GM23248 (cell line): ENCODE results near the gene RGS17. TPM values are rescaled to one million over a fixed set of nuclear protein-coding genes. Genes with fewer than 3 reads are reported as not detected.

ENCODE experiments used
- DNase-seq: peaks from one replicate; pipeline ENCODE4 v3.0.0-alpha.2; 2015
- H2AFZ ChIP-seq: fragments of 200-600 bp; sonication (generic); 2 replicates; pipeline ENCODE4 v1.6.1; 2016; ENCODE audit warnings: antibody characterized with exemption
- H3F3A ChIP-seq: fragments of 200-600 bp; sonication (generic); 2 replicates; pipeline ENCODE4 v1.6.1; 2016; ENCODE audit warnings: mild to moderate bottlenecking, antibody characterized with exemption, mixed run types; ENCODE audit not compliant: insufficient read depth
- H3K27ac ChIP-seq: fragments of 200-600 bp; sonication (generic); 2 replicates; pipeline ENCODE4 v1.5.1; 2016; ENCODE audit warnings: mild to moderate bottlenecking
- H3K27me3 ChIP-seq: fragments of 200-600 bp; sonication (generic); replicated peaks from 2 replicates; pipeline ENCODE4 v1.6.1; 2016; ENCODE audit warnings: mild to moderate bottlenecking; ENCODE audit not compliant: insufficient read depth
- H3K36me3 ChIP-seq: fragments of 200-600 bp; sonication (generic); 2 replicates; pipeline ENCODE4 v1.6.1; 2016; ENCODE audit warnings: low read depth, mild to moderate bottlenecking
- H3K4me1 ChIP-seq: fragments of 200-600 bp; sonication (generic); 2 replicates; pipeline ENCODE4 v1.6.1; 2016; ENCODE audit warnings: mild to moderate bottlenecking; ENCODE audit not compliant: insufficient read depth
- H3K4me2 ChIP-seq: fragments of 200-600 bp; sonication (generic); one replicate; pipeline ENCODE4 v1.6.1; 2016; ENCODE audit warnings: mild to moderate bottlenecking; ENCODE audit not compliant: unreplicated experiment
- H3K4me3 ChIP-seq: fragments of 200-600 bp; sonication (generic); 2 replicates; pipeline ENCODE4 v1.5.1; 2016; ENCODE audit warnings: mild to moderate bottlenecking
- H3K79me2 ChIP-seq: fragments of 200-600 bp; sonication (generic); 2 replicates; pipeline ENCODE4 v1.6.1; 2016; ENCODE audit warnings: mild to moderate bottlenecking; ENCODE audit not compliant: insufficient read depth
- H3K9ac ChIP-seq: fragments of 200-600 bp; sonication (generic); 2 replicates; pipeline ENCODE4 v1.6.1; 2016; ENCODE audit warnings: mild to moderate bottlenecking
- H3K9me2 ChIP-seq: fragments of 200-600 bp; sonication (generic); 2 replicates; pipeline ENCODE4 v1.6.1; 2016; ENCODE audit warnings: mixed run types, mild to moderate bottlenecking, moderate library complexity; ENCODE audit not compliant: insufficient read depth
- H3K9me3 ChIP-seq: fragments of 200-600 bp; sonication (generic); one replicate; pipeline ENCODE4 v1.6.1; 2017; ENCODE audit warnings: low read depth
- H4K20me1 ChIP-seq: fragments of 200-600 bp; sonication (generic); 2 replicates; pipeline ENCODE4 v1.6.0; 2016; ENCODE audit not compliant: insufficient read depth
- EZH2 ChIP-seq: fragments of 200-600 bp; sonication (generic); IDR thresholded peaks from 2 replicates; pipeline ENCODE4 v1.6.1; 2018; ENCODE audit warnings: antibody characterized with exemption, mild to moderate bottlenecking; ENCODE audit not compliant: insufficient read depth, poor library complexity, severe bottlenecking
- EZH2phosphoT487 ChIP-seq: fragments of 200-600 bp; sonication (generic); IDR thresholded peaks from 2 replicates; pipeline ENCODE4 v1.6.1; 2018; ENCODE audit warnings: antibody characterized with exemption, moderate library complexity, mild to moderate bottlenecking, low read depth; ENCODE audit not compliant: insufficient read depth
- whole genome bisulfite sequencing, 2 experiments: methylation state at CpG; one replicate each; pipeline ENCODE4 v1.1.6; 2015 to 2017; ENCODE audit warnings: low lambda C conversion rate in 2 of 2, low coverage in 1 of 2; ENCODE audit errors: missing lambda C conversion rate in 2 of 2; 5-methylcytosine and 5-hydroxymethylcytosine counted together
- in situ Hi-C: fragments of 300-500 bp; cut with MboI; formaldehyde crosslinking; loops from 2 replicates; pipeline ENCODE4 v1.15.0; 2020
- polyA plus RNA-seq: library from polyadenylated mRNA; unstranded; fragments of >200 nt; fragmentation: Nextera tagmentation; extraction: Ambion mirVana; gene quantifications from 2 replicates; pipeline ENCODE4 v1.2.1, GENCODE V29; 2016
- total RNA-seq: library from RNA; depleted of rRNA; stranded (reverse); fragments of >200 nt; shearing (Covaris generic); gene quantifications from 2 replicates; pipeline ENCODE4 v1.2.3, GENCODE V29; 2014

Gene RGS17
- total and polyA plus RNA-seq, 2 experiments from 2014 or later = 0.36 to 1.1 TPM

DNA sequence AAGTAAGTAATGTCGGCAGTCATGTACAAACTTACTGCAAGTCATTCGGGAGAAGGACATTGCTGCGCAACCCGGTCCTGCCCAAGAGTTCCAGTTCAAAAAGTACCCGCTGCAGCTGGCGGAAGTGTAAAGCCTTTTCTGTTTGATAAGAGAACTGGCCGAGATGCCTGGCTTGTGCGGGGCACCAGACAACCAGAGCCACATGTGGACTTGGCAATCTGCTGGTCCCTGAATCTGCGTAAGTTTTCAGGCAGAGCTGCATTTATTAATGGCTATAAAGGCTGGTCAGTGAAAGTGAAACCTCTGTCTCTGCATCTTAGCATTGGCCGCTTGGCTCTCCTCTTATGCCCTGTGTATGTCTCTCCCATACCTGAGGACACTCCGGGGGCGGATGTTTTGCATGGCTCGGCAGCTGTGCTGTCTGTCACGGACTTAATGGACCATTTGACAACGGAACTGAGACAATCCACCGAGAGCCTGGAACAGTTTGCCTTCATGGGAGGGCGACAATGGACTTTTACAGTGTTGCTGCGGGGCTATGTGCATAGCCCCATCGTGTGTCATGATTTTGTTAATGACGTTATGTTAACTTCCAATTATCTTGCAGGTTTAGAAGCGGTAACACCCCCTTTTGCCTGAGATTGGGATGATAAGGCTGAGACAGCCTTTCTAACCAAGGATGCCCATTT, 19.8 kb upstream of the RGS17 start:
- Histone ChIP-seq H3K27ac (no peak overlapping the region), H4K20me1 (no peaks in the 10 kb centered on the region), H3K4me1 (no peaks in the 10 kb centered on the region), H3K36me3 (no peaks in the 10 kb centered on the region), H3K27me3 (peaks cover 12% of the 10 kb centered on the region), H3K9me2 (no peaks in the 10 kb centered on the region), H3K79me2 (no peaks in the 10 kb centered on the region), H3K4me3 (no peak overlapping the region), H3K9me3 (no peaks in the 10 kb centered on the region), H3F3A (no peaks in the 10 kb centered on the region), H2AFZ (no peak overlapping the region), H3K9ac (no peak overlapping the region), H3K4me2 (no peak overlapping the region)
- in situ Hi-C loops = no loop called here
- TF ChIP-seq EZH2phosphoT487 (no peak), EZH2 (no peak)
- 82 to 83% methylated on average over 21 of the region's 21 CpGs for WGBS, 2 experiments
- DNase-seq = no peak

DNA sequence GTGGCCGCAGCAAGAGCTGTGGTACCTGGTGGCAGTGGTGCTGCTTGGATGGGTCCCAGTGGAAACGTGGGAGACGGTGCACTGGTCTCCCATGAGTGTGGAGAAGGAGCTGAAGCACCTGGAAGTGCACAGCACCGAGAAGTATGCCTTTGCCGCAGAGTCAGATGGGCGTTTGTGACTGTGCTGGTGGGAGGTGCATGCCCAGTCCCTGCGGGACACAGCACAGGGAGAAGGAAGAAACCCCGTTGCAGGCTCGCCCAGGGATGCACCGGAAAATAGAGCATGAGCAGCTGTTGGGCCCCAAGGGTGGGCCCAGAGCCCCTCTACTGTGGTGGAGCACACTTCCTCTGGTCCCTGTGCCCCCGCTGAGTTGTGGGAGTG, 19.3 kb upstream of the RGS17 start:
- no peaks in the 10 kb centered on the region for H3K36me3 ChIP-seq
- WGBS, 2 experiments = 66 to 67% methylated on average over 11 of the region's 11 CpGs
- no peaks in the 10 kb centered on the region for H4K20me1 ChIP-seq
- H3K9ac ChIP-seq = no peak overlapping the region
- H3K9me2 ChIP-seq = no peaks in the 10 kb centered on the region
- H3K4me1 ChIP-seq = no peaks in the 10 kb centered on the region
- no peak for DNase-seq
- H3K27ac ChIP-seq = no peak overlapping the region
- H3K4me3 ChIP-seq = no peak overlapping the region
- no peak overlapping the region for H2AFZ ChIP-seq
- H3K4me2 ChIP-seq = no peak overlapping the region
- in situ Hi-C loops = no loop called here
- no peaks in the 10 kb centered on the region for H3K9me3 ChIP-seq
- TF ChIP-seq EZH2 = no peak
- no peak for TF ChIP-seq EZH2phosphoT487
- H3K79me2 ChIP-seq = no peaks in the 10 kb centered on the region
- H3K27me3 ChIP-seq = peaks cover 12% of the 10 kb centered on the region
- no peaks in the 10 kb centered on the region for H3F3A ChIP-seq

DNA sequence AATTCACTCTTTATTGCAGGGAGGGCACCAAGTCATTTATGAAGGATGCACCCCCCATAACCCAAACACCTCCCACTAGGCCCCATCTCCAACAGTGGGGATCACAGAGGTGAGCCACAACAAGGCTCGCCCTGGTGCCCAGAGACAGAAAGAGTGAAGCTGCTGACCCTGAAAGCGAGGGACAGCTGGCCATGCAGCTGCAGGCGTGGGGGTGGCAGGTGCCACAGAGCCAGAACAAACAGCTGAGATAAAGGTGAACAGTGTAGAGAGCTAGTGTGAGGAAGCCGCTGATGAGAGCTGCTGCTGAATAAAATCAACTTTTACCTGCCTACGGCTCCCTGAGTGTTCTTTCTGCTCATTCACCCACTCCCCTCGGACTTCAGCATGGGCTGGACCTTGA, 18.8 kb upstream of the RGS17 start:
- in situ Hi-C loops = no loop called here
- H3K79me2 ChIP-seq = no peaks in the 10 kb centered on the region

DNA sequence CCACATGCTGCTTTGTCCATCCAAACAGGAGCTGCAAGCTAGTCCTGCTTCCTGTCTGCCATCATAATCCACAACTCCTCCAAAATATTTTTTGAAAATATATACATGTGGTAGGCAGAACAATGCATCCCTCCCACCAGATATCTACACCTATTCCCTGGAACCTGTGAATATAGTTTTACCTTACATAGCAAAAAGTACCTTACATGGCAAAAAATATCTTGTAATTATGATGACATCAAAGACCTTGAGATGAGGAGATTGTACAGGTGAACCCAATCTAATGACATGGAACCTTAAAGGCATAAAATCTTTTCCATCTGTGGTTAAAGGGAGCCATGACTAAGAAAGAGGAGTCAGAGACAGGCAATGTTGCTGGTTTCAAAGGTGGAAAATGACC, 15.3 kb upstream of the RGS17 start:
- TF ChIP-seq EZH2phosphoT487 (no peak), EZH2 (no peak)
- Histone ChIP-seq H4K20me1 (no peaks in the 10 kb centered on the region), H3K9ac (no peak overlapping the region), H3K27me3 (peaks cover 12% of the 10 kb centered on the region), H3K79me2 (no peaks in the 10 kb centered on the region), H2AFZ (no peak overlapping the region), H3K4me2 (no peak overlapping the region), H3K4me3 (no peak overlapping the region), H3K9me3 (no peaks in the 10 kb centered on the region), H3K27ac (no peak overlapping the region), H3F3A (no peaks in the 10 kb centered on the region), H3K36me3 (no peaks in the 10 kb centered on the region), H3K4me1 (no peaks in the 10 kb centered on the region), H3K9me2 (no peaks in the 10 kb centered on the region)
- in situ Hi-C loops = no loop called here
- no peak for DNase-seq

More for the DNA sequence above, 18.8 kb upstream of the RGS17 start:
- no peak overlapping the region for H2AFZ ChIP-seq
- no peak for DNase-seq
- no peak overlapping the region for H3K27ac ChIP-seq
- H3K9me3 ChIP-seq = no peaks in the 10 kb centered on the region
- H3K36me3 ChIP-seq = no peaks in the 10 kb centered on the region
- no peak overlapping the region for H3K9ac ChIP-seq
- H3K4me2 ChIP-seq = no peak overlapping the region
- H3K4me1 ChIP-seq = no peaks in the 10 kb centered on the region
- H3F3A ChIP-seq = no peaks in the 10 kb centered on the region
- 59 to 60% methylated on average over 6 of the region's 6 CpGs for WGBS, 2 experiments
- peaks cover 12% of the 10 kb centered on the region for H3K27me3 ChIP-seq
- TF ChIP-seq EZH2phosphoT487 = no peak
- TF ChIP-seq EZH2 = no peak
- no peaks in the 10 kb centered on the region for H4K20me1 ChIP-seq
- H3K9me2 ChIP-seq = no peaks in the 10 kb centered on the region
- no peak overlapping the region for H3K4me3 ChIP-seq

DNA sequence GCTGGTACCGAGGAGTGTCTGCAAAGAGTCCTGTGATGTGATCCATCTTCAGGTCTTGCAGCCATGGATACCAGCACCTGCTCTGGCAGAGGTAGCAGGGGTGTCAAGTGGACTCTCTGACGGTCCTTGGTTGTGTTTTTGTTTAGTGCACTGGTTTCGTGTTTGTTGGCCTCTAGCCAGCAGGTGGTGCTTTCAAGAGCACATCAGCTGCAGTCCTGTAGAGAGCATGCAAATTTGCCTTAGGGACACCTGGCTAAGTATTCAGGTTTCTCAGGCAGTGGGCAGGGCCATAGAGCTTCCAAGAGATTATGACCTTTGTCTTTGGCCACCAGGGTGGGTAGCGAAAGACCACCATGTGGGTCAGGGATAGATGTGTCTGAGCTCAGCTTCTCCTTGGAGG, 14.5 kb upstream of the RGS17 start:
- H3K36me3 ChIP-seq = no peaks in the 10 kb centered on the region
- H3K4me1 ChIP-seq = no peaks in the 10 kb centered on the region
- H3K9me2 ChIP-seq = no peaks in the 10 kb centered on the region
- no peaks in the 10 kb centered on the region for H4K20me1 ChIP-seq
- no peak overlapping the region for H2AFZ ChIP-seq
- in situ Hi-C loops = no loop called here
- no peak overlapping the region for H3K27ac ChIP-seq
- WGBS, 2 experiments = 56 to 59% methylated on average over 4 of the region's 4 CpGs
- no peaks in the 10 kb centered on the region for H3K79me2 ChIP-seq
- no peaks in the 10 kb centered on the region for H3F3A ChIP-seq
- no peak for TF ChIP-seq EZH2phosphoT487
- TF ChIP-seq EZH2 = no peak
- H3K27me3 ChIP-seq = peaks cover 12% of the 10 kb centered on the region
- no peak for DNase-seq
- no peak overlapping the region for H3K4me3 ChIP-seq
- H3K9ac ChIP-seq = no peak overlapping the region
- H3K9me3 ChIP-seq = no peaks in the 10 kb centered on the region
- H3K4me2 ChIP-seq = no peak overlapping the region
